GM12873 (cell line): ENCODE measurements around the gene PRKCE.

ENCODE experiments used
- TF ChIP-seq, protein P1 (sequence below): IDR thresholded peaks from 2 replicates; pipeline ENCODE4 v1.5.1; 2012; ENCODE audit warnings: low read depth, mild to moderate bottlenecking, moderate library complexity, low read length, control low read depth; ENCODE audit not compliant: insufficient read depth; ENCODE audit errors: missing control alignments

The PRKCE gene

DNA sequence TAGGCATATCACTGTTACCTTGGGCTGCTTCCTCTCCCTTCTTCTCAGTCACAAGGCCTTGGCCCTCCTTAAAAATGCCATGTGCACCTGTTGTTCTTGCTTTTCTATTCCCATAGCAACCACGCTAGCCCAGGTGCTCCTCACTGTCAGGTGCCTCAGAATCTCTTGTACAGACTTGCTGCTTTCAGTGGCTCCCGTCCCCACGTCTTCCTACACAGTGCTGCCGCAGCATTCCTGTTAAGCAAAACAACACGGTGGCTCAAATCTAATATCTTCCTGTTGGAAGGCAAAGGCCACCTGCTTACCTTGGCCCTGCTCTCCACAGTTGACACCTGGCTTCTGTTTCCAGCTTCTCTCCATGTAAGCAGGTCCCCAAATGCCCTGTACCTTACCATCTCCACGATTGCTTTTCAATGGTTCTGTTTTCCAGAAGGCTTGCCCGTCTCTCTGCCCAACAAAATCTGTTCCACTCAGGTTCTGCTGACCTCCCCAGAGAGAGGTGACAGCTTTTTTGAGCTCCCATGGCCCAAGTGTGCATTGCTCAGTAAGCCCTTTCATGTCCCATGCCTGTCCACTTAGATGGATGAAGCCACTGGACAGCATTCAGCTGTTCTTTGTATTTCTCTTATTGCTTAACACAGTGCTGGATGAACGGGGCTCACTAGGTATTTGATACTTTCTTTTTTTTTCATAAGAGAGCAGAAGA is 240.4 kb downstream of the PRKCE start:
- TF ChIP-seq, protein P1, sequence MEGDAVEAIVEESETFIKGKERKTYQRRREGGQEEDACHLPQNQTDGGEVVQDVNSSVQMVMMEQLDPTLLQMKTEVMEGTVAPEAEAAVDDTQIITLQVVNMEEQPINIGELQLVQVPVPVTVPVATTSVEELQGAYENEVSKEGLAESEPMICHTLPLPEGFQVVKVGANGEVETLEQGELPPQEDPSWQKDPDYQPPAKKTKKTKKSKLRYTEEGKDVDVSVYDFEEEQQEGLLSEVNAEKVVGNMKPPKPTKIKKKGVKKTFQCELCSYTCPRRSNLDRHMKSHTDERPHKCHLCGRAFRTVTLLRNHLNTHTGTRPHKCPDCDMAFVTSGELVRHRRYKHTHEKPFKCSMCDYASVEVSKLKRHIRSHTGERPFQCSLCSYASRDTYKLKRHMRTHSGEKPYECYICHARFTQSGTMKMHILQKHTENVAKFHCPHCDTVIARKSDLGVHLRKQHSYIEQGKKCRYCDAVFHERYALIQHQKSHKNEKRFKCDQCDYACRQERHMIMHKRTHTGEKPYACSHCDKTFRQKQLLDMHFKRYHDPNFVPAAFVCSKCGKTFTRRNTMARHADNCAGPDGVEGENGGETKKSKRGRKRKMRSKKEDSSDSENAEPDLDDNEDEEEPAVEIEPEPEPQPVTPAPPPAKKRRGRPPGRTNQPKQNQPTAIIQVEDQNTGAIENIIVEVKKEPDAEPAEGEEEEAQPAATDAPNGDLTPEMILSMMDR = no peak

DNA sequence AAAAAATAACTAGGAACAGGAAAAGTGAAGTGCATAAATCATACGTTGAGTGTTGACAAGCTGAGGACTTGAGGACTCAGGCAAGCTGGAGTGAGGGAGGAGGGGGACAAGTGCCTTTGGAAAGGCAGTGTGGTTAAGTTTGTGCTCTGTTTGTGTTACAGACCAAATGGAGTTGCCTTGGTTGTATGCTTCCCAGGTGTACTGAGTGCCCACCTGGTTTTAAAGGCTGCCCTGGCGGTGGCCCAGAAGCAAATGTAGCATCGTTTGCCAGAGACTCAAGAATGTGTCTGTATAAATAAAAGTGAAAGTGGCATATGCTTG is 240.9 kb downstream of the PRKCE start:
- TF ChIP-seq, protein P1 = no peak

DNA sequence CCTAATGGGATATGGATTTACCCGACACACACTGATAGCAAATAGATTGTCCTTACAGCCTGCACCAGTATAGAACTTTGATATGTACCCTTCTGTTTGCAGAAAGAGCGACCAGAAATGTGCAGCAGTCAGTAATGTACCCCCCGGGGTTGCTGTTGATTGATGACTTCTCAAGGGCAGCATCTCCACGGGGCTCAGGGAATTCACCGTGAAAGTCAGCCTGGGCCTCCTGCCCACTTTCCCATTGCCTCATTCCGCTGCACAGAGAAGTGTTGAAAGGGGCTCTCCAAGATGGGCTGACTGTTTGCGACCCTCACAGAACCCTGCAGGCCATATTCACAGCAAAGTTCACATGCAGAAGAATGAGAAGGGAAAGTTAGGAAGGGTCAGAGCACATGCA is 241.3 kb downstream of the PRKCE start:
- TF ChIP-seq, protein P1 = no peak

DNA sequence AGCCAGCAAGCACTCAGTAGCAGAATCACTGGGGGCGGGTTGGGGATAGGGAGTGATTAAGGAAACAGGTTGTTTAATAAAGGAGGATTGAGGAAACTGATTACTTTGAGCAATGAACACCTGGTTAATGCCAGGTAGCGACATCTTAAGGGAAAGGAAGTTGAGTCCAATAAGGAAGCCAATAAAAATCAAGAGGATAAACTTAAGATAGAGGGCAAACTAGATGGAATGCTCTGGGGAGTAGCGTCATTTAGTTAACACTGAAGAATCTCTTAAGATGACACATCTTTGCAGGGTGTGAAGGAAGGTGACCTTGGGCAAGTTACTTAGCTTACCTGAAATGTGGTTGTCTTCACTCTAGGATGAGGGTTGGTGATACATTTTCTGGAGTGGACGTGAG is 242.7 kb downstream of the PRKCE start:
- TF ChIP-seq, protein P1 = no peak

DNA sequence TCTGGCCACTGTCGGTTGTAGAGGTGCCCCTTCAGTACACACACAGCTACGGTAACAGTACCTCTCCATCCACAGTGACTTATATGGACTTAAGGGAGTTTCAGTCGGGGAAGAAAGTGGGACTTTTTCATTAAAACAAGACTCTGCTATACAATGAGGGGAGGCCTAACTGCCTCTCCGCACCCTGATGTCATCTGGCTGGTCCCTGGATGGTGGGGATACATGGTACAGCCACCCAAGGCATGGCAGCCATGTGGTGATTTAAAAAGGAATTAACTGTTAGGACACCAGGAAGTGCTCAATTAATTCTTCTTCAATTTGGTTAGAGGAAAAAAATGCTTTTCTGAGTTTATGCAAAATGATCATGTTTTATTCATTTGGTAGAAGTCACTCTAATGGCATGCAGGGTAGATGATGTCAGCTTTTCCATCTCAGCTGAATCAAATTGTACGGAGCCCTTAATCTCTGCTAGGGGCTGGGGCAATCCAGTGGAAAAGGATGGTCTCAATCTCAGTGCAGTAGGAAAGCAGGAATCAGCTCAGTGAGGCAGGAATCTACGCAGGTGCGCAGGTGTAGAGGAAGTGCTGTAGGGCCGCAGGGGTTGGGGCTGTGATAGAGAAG is 243.9 kb downstream of the PRKCE start:
- TF ChIP-seq, protein P1 = no peak

- TF ChIP-seq, protein P1 = no peak
Measured at GRCh38 chr2:45896311-45896710, 244.8 kb downstream of the PRKCE start.

DNA sequence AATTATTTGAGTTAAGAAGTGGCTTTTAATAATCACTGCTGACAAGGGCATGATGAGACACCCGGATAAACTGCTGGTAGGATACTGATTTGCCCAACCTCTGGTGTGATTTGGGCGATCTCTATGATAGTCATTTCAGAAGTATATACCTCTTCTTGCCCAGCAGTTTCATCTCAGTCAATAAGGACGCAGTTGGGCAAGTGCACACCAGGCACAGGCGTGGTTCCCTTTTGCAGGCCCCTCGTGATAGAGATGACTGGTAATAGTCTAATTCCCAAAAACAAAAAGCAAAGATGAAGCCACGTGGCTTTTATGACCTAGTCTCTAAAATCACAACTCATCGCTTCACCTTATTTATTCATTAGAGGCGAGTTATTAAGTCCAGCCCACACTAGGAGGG is 246.4 kb downstream of the PRKCE start:
- TF ChIP-seq, protein P1 = no peak
